Ascending aorta (tissue), 2 donors: ENCODE results near the gene MYO6. TPM values are rescaled to one million over a fixed set of nuclear protein-coding genes. Genes with fewer than 3 reads are reported as not detected.

Source experiments
- DNase-seq, 2 donors: peaks; one replicate each; pipeline ENCODE4 v3.0.0-alpha.2; 2019; ENCODE audit warnings: low spot score in 2 of 2
- H3K27ac ChIP-seq, 2 donors: fragments of 200-600 bp; sonication (generic); one replicate each; pipeline ENCODE4 v1.5.1; 2016 to 2017; ENCODE audit warnings: mild to moderate bottlenecking in 1 of 2
- H3K27me3 ChIP-seq: fragments of 200-600 bp; sonication (generic); one replicate; pipeline ENCODE4 v1.5.1; 2017
- H3K36me3 ChIP-seq, 2 donors: fragments of 200-600 bp; sonication (generic); one replicate each; pipeline ENCODE4 v1.5.1; 2016
- H3K4me1 ChIP-seq, 2 donors: fragments of 200-600 bp; sonication (generic); one replicate each; pipeline ENCODE4 v1.5.1; 2016 to 2017; ENCODE audit warnings: mild to moderate bottlenecking in 1 of 2
- H3K4me3 ChIP-seq, 2 donors: fragments of 200-600 bp; sonication (generic); one replicate each; pipeline ENCODE4 v1.5.1; 2016 to 2017; ENCODE audit warnings: mild to moderate bottlenecking in 1 of 2
- H3K9me3 ChIP-seq, 2 donors: fragments of 200-600 bp; sonication (generic); one replicate each; pipeline ENCODE4 v1.5.1; 2016
- intact Hi-C: fragments of 100-400 bp; cut with DNase I; formaldehyde crosslinking; loops from one replicate; pipeline ENCODE4 v1.15.1; 2023
- total RNA-seq: library from RNA; depleted of rRNA; stranded (reverse); fragments of >200 nt; gene quantifications from one replicate; pipeline ENCODE4 v1.1.0, GENCODE V29; 2016
- TF ChIP-seq, protein P1 (sequence below), 3 experiments: fragments of 200-600 bp in 2 of 3; fragments of 450-650 bp in 1 of 3; sonication (generic) in 2 of 3; IDR thresholded peaks; one replicate each; pipeline ENCODE4 v1.5.1; 2016 to 2019; ENCODE audit warnings: antibody characterized with exemption in 3 of 3, mild to moderate bottlenecking in 1 of 3, moderate library complexity in 1 of 3

Gene MYO6
- total RNA-seq, 1 donor from 2014 or later, result 3.7 TPM

DNA sequence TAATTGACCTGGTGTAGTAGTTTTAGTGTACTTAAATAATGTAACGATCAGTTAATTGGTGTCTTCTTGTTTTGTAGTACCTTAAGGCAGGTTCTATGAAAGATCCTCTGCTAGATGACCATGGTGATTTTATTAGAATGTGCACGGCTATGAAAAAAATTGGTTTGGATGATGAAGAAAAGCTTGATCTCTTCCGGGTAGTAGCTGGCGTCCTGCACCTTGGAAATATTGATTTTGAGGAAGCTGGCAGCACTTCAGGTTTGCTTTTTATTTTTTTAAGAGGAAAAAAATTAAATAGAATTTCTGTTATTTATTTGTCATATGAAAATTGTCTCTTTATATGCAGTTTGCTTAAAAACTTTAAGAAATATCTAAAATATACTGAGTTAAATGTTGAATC lies 99.2 kb downstream of the MYO6 start:
- H3K27ac ChIP-seq, result no peak overlapping the region
- no peak overlapping the region for H3K4me3 ChIP-seq
- no peak for DNase-seq
- intact Hi-C loops, result no loop called here
- no peaks in the 10 kb centered on the region for H3K36me3 ChIP-seq
- no peaks in the 10 kb centered on the region for H3K27me3 ChIP-seq
- TF ChIP-seq, protein P1, sequence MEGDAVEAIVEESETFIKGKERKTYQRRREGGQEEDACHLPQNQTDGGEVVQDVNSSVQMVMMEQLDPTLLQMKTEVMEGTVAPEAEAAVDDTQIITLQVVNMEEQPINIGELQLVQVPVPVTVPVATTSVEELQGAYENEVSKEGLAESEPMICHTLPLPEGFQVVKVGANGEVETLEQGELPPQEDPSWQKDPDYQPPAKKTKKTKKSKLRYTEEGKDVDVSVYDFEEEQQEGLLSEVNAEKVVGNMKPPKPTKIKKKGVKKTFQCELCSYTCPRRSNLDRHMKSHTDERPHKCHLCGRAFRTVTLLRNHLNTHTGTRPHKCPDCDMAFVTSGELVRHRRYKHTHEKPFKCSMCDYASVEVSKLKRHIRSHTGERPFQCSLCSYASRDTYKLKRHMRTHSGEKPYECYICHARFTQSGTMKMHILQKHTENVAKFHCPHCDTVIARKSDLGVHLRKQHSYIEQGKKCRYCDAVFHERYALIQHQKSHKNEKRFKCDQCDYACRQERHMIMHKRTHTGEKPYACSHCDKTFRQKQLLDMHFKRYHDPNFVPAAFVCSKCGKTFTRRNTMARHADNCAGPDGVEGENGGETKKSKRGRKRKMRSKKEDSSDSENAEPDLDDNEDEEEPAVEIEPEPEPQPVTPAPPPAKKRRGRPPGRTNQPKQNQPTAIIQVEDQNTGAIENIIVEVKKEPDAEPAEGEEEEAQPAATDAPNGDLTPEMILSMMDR (IDR thresholded peaks at IDR 0.05), result no peak
- peaks cover 0 to 3% of the 10 kb centered on the region in 2 donors for H3K4me1 ChIP-seq
- no peaks in the 10 kb centered on the region for H3K9me3 ChIP-seq

DNA sequence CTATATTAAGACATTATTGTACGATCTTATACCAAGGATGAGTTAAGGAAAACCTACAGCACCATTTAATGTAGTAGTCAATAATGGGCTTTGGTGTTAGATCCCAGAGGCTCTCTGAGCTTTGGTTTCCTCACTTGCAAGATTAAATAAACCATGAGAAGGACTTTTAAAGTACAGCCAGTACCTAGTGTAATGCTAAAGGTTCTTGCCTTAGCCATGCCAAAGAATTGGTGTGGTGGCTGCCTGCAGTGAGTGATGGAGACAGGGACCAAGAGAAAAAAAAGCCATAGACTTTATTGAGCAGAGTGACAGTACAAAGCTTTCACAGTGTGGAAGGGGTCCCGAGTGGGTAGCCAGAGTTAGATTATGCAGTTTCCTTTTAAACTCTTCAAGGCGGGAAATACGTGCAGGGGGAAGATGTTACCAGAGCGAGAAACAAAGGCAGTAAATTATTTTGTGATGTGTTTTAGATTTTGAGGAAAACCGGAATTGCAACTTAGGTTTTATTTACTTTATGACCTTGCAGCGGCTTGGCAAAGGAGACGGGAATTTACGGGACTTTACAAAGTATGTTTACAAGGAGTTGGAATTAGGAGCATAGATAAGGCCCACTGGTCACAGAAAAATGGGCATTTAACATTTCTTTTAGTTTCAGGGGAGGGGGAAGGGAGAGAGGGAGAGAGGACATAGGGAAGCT lies 100.4 kb downstream of the MYO6 start:
- TF ChIP-seq, protein P1 (IDR thresholded peaks at IDR 0.05), result no peak
- no peak overlapping the region for H3K4me3 ChIP-seq
- H3K27me3 ChIP-seq, result no peaks in the 10 kb centered on the region
- H3K27ac ChIP-seq, result peak overlapping the region in 1 of 2 donors; percentile 11
- no peaks in the 10 kb centered on the region for H3K9me3 ChIP-seq
- peaks cover 0 to 3% of the 10 kb centered on the region in 2 donors for H3K4me1 ChIP-seq
- DNase-seq, result no peak
- intact Hi-C loops, result no loop called here
- H3K36me3 ChIP-seq, result no peaks in the 10 kb centered on the region

DNA sequence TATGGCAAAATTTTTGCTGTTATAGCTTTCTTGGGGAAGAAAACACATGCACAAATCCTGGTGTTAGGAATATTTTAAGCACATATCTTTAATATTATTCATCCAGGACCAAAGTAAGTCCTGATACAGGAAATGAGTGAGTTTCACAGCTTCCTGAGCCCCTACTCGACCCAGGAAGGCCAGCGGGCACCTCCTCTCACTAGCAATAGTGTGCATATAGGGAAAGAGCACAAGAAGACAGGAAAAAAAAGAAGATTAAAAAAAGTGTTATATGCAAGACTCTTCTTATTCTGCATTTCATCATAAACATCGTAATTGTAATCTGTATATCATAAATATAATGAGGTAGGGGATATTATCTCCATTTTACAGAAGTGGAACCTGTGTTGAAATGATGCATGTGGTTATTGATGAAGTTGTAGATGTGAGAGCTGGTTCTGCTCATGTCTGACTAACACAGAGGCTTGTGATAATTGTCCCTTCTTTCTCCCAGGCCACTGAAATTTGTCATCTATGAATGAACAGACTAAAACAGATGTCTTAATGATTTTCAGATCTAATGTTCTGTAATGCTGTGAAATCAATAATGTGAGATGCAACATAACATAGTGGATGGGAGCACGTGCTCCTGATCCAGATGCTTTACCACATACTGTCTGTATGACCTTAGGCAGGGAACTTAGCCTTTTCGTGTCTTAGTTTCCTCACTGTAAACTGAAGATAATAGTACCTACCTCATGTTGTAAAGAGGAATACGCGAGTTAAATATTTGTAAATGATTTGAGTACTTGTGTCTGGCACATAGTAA lies 101.2 kb downstream of the MYO6 start:
- TF ChIP-seq, protein P1 (IDR thresholded peaks at IDR 0.05), result no peak
- H3K9me3 ChIP-seq, result no peaks in the 10 kb centered on the region
- no peak for DNase-seq
- H3K4me1 ChIP-seq, result peaks cover 0 to 3% of the 10 kb centered on the region in 2 donors
- H3K4me3 ChIP-seq, result no peak overlapping the region
- intact Hi-C loops, result no loop called here
- peak overlapping the region in 1 of 2 donors; percentile 11 for H3K27ac ChIP-seq
- no peaks in the 10 kb centered on the region for H3K36me3 ChIP-seq
- H3K27me3 ChIP-seq, result no peaks in the 10 kb centered on the region

DNA sequence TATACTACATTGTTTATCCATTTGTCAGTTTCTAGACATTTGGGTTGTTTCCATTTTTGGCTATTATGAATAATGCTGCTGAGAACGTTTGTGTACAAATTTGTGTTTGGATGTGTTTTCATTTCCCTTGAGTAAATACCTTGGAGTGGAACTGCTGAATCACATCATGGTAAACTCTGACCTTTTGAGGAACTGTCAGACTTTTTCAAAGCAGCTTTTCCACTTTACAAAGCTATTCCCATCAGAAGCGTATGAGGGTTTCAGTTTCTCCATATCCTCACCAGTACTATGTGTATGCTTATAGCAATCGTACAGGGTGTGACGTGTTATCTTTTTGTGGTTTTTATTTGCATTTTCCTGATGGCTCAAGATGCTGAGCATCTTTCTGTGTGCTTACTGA lies 103.7 kb downstream of the MYO6 start:
- intact Hi-C loops, result no loop called here
- no peak for DNase-seq
- Histone ChIP-seq H3K4me3 (no peak overlapping the region), H3K36me3 (peaks cover 4 to 8% of the 10 kb centered on the region in 2 donors), H3K4me1 (peaks cover 0 to 3% of the 10 kb centered on the region in 2 donors), H3K27me3 (no peaks in the 10 kb centered on the region), H3K9me3 (no peaks in the 10 kb centered on the region), H3K27ac (no peak overlapping the region)
- TF ChIP-seq, protein P1 (IDR thresholded peaks at IDR 0.05), result no peak

DNA sequence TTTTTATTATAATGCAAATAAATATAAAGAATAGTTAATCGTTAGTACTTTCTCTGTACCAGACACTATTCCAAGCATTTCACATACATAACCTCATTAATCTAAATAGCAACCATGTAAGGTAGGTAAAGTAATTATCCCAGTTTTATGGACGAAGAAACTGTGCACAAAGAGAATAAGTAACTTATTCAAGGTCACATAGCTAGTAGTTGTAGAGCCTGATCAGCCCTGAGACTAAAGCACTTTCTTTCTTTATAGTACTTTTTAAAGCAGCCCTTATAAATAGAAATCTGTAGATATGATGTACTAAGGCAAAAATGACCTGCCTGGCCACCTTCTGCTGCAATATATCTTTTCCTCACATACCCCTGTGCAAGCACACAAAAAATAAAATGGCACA lies 104.8 kb downstream of the MYO6 start:
- peaks cover 0 to 3% of the 10 kb centered on the region in 2 donors for H3K4me1 ChIP-seq
- no peaks in the 10 kb centered on the region for H3K9me3 ChIP-seq
- no peak overlapping the region for H3K27ac ChIP-seq
- intact Hi-C loops, result no loop called here
- no peaks in the 10 kb centered on the region for H3K27me3 ChIP-seq
- peaks cover 4 to 9% of the 10 kb centered on the region in 2 donors for H3K36me3 ChIP-seq
- H3K4me3 ChIP-seq, result no peak overlapping the region
- TF ChIP-seq, protein P1 (IDR thresholded peaks at IDR 0.05), result no peak
- DNase-seq, result no peak
